NT2/D1 (cell line): Measurements from ENCODE around the gene PNPO.

Experiments
- DNase-seq: peaks from one replicate; pipeline ENCODE4 v3.0.0-alpha.2; 2011; ENCODE audit warnings: low read depth, low spot score
- H3K27me3 ChIP-seq: 2 replicates; pipeline ENCODE4 v1.6.0; 2011; ENCODE audit warnings: mild to moderate bottlenecking; ENCODE audit not compliant: insufficient read length, insufficient read depth
- H3K36me3 ChIP-seq: 2 replicates; pipeline ENCODE4 v1.6.1; 2011; ENCODE audit warnings: mild to moderate bottlenecking, low read length, mixed read lengths; ENCODE audit not compliant: insufficient read depth, insufficient read length
- H3K4me1 ChIP-seq: 2 replicates; pipeline ENCODE4 v1.5.1; 2011; ENCODE audit not compliant: insufficient read depth, insufficient read length
- H3K4me3 ChIP-seq: 2 replicates; pipeline ENCODE4 v1.5.1; 2011; ENCODE audit warnings: low read depth; ENCODE audit not compliant: insufficient read length
- H3K9ac ChIP-seq: 2 replicates; pipeline ENCODE4 v1.6.0; 2011; ENCODE audit warnings: low read depth; ENCODE audit not compliant: insufficient read length
- H3K9me3 ChIP-seq: 2 replicates; pipeline ENCODE4 v1.5.1; 2011; ENCODE audit warnings: mild to moderate bottlenecking, low read length; ENCODE audit not compliant: insufficient read depth
- SUZ12 ChIP-seq: IDR thresholded peaks from 2 replicates; pipeline ENCODE4 v1.6.1; 2011; ENCODE audit not compliant: insufficient read length, insufficient read depth; ENCODE audit errors: extremely low read depth
- YY1 ChIP-seq: IDR thresholded peaks from 2 replicates; pipeline ENCODE4 v1.6.1; 2011; ENCODE audit not compliant: insufficient read length, insufficient read depth
- ZNF274 ChIP-seq: IDR thresholded peaks from 2 replicates; pipeline ENCODE4 v1.6.1; 2011; ENCODE audit warnings: mild to moderate bottlenecking, low read depth, low read length

PNPO gene

DNA sequence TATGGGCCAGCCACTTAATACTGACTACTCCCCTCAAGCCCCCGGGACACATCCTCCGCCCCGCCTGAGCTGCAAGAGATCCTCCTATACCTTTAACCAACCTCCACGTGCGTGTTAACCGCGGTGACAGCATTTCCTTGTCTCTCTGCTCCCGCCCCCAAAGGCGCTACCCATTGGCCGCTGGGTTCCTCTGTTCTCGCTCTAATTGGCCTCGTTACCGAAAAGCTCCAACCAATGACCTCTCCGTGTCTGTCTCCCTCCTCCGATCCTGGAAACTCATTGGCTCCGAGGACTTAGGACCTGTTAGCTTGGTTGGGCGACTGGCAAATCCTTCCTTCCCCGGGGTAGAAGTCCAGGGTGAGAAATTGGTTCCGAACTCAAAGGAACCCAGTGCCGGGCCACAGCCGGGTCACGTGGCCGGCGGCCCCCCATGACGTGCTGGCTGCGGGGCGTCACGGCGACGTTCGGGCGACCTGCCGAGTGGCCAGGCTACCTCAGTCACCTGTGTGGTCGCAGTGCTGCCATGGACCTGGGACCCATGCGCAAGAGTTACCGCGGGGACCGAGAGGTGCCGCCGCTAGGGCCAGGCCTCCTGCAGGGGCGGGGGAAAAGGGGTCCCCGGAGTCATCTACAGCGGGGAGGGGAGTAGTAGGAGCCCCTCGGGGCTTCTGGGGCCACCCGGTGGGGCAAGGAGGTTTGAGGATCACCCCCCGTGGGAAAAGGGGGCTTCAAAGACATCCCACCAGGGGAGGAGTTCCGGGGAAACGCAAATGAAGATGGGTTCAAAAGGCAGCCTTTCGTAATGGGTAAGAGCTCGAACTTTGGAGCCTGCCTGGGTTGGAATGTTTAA is at the start of gene PNPO:
PNPO (plus strand) TSS at position 326 of the 850 bp plus-strand sequence; CDS start at position 431, 105 bp downstream.
- peak within 1 kb of the TSS; percentile 77 for H3K9ac ChIP-seq
- H3K4me3 ChIP-seq, result peak within 1 kb of the TSS; percentile 78
- H3K27me3 ChIP-seq, result no peaks in the 10 kb centered on the region
- TF ChIP-seq SUZ12 (no peak), ZNF274 (no peak)
- H3K36me3 ChIP-seq, result peaks cover 30% of the 10 kb centered on the region
- DNase-seq, result peak; percentile 89
- peaks cover 6% of the 10 kb centered on the region; the same call in 1 of the 2 replicates for H3K9me3 ChIP-seq
- peaks cover 3% of the 10 kb centered on the region for H3K4me1 ChIP-seq

DNA sequence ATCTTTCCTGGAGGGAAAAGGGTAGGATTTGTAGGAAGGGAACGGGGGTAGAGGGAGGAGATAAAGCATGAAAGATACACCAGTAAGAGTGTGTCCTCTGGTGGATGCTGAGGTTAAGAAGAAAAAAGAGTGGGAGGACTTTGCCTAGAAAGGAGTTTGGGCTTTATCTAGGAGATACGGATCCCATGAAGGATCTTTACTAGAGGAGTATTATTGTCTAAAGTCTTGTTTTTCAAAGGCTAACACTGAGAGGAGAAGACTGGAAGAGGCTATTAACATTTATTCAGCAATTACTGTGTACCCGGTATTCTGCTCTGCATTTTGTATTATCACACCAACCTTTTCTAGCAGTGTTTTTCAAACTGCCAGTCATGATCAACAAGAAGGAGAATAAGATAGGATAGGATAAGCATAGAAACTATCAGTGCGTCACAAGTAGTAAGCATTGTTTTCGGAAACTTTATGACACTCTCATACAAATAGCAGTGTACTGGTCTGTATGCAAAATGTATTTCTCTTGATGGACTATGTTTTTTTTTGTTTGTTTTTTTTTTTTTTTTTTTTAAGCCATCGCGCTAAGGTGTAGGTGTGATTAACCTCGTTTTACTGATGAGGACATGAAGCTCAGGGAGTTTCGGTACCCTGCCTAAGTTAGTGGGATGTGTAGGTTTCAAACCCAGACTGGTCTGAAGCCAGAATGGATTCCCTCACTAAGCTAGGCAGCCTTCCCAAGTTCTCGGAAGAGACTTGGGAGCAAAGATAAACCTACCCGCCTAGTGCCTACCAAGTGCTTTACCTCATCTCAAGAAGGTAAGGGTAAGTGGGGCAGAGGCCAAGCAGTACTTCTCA is 46.6 kb upstream of the PNPO start:
- H3K9me3 ChIP-seq, result no peaks in the 10 kb centered on the region
- no peaks in the 10 kb centered on the region for H3K27me3 ChIP-seq
- no peak for DNase-seq
- peaks cover 16% of the 10 kb centered on the region for H3K36me3 ChIP-seq
- H3K9ac ChIP-seq, result peak overlapping the region; percentile 92
- H3K4me3 ChIP-seq, result peak overlapping the region; percentile 88
- no peak for TF ChIP-seq YY1
- no peak for TF ChIP-seq ZNF274
- no peak for TF ChIP-seq SUZ12
- H3K4me1 ChIP-seq, result no peaks in the 10 kb centered on the region

DNA sequence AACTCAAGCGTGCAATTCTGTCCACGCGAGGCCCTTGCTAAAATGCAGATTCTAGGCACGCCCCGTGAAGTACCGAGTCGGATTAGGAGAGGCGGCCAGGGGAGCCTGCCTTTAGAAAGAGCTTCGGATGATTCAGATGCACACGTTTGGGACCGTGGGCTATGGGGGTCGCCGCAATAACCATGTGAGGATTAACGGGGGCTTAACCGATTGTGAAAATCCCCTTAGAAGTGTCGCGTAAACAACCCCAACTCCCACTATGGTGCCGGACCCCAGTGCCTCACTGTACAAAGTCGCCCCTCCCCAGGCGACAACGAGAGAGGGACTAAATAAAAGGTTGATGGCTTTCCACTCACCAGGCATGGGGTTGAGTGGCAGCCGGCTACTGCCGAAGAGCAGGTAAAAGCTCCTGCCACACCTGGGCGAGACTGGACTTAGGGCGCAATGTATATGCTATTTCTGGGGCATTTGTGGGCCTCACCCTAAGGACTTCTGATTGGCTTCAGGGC is 46.0 kb upstream of the PNPO start:
- H3K4me3 ChIP-seq, result peak overlapping the region; percentile 88
- H3K27me3 ChIP-seq, result no peaks in the 10 kb centered on the region
- TF ChIP-seq SUZ12, result no peak
- no peak for TF ChIP-seq ZNF274
- no peak for TF ChIP-seq YY1
- H3K36me3 ChIP-seq, result peaks cover 18% of the 10 kb centered on the region
- no peaks in the 10 kb centered on the region for H3K4me1 ChIP-seq
- H3K9me3 ChIP-seq, result no peaks in the 10 kb centered on the region
- no peak for DNase-seq
- peak overlapping the region; percentile 92 for H3K9ac ChIP-seq

DNA sequence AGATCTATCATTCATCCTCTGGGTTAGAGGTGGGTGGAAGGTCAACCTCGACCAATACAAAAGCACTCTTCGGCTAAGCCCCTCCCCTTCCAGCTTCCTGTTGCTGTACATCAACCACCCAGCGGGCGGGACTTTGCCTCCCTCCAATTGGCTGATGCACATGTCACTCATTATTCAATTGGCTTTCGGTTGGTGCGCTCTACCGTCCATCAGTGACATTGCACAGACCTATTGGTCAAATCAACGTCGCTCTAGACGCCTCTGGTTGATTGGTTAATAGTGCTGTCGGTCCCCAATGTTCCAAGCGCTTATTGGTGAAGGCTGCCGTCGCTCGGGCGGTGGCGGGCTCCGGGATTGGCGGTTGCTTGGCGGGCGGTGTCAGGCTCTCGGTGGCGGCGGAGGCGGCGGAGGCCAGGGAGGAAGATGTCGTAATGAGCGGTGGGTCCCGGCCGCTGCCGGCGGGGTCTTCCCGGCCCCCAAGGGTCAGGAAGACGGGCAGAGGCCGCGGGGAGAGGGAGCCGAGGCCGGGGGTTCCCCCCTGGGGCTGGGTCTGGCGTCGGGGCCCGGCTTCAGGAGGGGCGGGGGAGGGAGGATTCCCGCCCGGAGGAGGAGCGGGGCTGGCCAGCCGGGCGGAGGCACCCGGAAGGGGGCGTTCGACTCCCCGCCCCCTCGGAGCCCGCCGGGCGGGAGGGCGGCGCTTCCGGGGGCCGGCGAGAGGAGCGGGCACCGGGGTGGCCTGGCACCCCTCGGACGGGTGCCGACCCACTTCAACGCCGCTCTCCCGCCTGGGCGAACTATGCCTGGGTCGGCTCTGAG is 45.3 kb upstream of the PNPO start, which contains the start of gene SP2:
SP2 (plus strand) TSS at position 381 of the 816 bp plus-strand sequence; CDS start at position 432, 51 bp downstream.
- no peaks in the 10 kb centered on the region for H3K4me1 ChIP-seq
- TF ChIP-seq SUZ12 (no peak), ZNF274 (no peak), YY1 (no peak)
- peaks cover 18% of the 10 kb centered on the region for H3K36me3 ChIP-seq
- H3K27me3 ChIP-seq, result no peaks in the 10 kb centered on the region
- H3K9me3 ChIP-seq, result no peaks in the 10 kb centered on the region
- peak; percentile 100 for DNase-seq
- H3K9ac ChIP-seq, result peak within 1 kb of the TSS; percentile 97
- peak within 1 kb of the TSS; percentile 95 for H3K4me3 ChIP-seq

DNA sequence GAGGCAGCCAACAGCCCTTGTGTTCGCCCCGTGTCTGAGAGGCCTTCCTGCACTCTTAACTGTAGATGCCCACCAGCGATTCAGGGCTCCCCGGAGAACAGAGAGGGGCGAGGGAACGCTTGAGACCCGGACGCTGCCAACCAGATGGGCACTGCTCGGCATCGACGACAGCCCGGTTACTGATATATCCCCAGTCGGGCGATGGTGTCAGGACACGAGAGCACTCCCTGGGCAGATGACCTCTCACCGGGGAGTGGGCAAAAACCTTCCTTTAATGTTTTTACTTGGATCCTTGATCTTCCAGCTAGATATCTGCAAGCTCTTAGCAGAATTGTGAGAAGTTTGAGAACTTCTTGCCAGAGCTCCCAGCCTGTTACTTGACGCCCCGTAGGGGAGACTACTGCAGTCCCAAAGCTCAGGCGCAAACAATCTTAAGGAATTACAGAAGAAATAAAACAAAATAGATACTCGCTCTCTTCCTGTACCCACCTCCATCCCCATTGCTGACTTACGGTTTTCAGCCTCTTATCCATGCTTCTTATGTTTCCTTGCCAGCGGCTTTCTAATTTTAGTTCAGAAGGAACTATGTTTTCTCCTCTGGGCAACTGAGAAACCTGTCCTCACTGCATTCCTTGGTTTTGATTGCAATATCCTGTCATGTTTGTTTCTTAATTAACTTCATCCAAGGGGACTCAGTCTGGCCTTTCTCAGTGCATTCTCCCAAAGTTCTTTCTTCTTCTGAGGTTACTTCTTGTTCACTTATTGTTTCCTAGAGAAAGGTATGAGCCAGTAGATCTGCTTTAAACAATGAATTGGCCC is 44.5 kb upstream of the PNPO start:
- Histone ChIP-seq H3K9me3 (no peaks in the 10 kb centered on the region), H3K27me3 (no peaks in the 10 kb centered on the region), H3K9ac (peak overlapping the region; percentile 97), H3K4me3 (peak overlapping the region; percentile 95), H3K36me3 (peaks cover 18% of the 10 kb centered on the region), H3K4me1 (peaks cover 3% of the 10 kb centered on the region)
- DNase-seq, result no peak
- no peak for TF ChIP-seq ZNF274
- no peak for TF ChIP-seq SUZ12
- no peak for TF ChIP-seq YY1

DNA sequence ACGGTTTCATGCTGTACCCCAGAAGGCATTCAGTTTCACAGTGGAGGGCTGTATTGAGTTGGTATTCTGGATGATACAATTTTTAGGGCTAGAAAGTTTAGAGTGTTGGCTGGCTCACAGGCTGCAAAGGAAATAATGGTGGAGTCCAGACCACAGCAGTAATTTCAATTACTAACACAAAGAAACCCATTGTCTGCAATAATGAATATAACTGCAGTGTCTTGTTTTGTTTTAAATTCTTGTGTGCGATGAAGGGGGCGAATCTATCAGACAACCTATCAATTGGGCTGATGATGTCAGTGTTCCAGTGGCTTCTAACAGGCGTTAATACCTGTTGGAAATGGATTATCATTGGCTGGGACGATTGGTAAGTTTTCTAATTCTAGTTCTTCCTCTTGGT is 43.8 kb upstream of the PNPO start:
- no peaks in the 10 kb centered on the region for H3K9me3 ChIP-seq
- no peaks in the 10 kb centered on the region for H3K27me3 ChIP-seq
- peaks cover 18% of the 10 kb centered on the region for H3K36me3 ChIP-seq
- DNase-seq, result no peak
- peak overlapping the region; percentile 95 for H3K4me3 ChIP-seq
- H3K9ac ChIP-seq, result peak overlapping the region; percentile 97
- no peak for TF ChIP-seq YY1
- no peak for TF ChIP-seq ZNF274
- TF ChIP-seq SUZ12, result no peak
- peaks cover 3% of the 10 kb centered on the region for H3K4me1 ChIP-seq
